SH-SY5Y (cell line): ENCODE results near the gene DLG2.

ENCODE experiments used
- GATA2 ChIP-seq: IDR thresholded peaks from 2 replicates; pipeline ENCODE4 v1.6.1; 2011; ENCODE audit warnings: mild to moderate bottlenecking, low read depth, low read length
- GATA3 ChIP-seq: IDR thresholded peaks from 2 replicates; pipeline ENCODE4 v1.6.1; 2011; ENCODE audit warnings: low read depth, mild to moderate bottlenecking, low read length, moderate library complexity

GRCh38 chr11:84455691-84456090, 1171.5 kb downstream of the DLG2 start:
- TF ChIP-seq GATA2 (no peak), GATA3 (no peak)
